Stimulated activated CD4-positive, alpha-beta T cell treated with anti-CD3 and anti-CD28 coated beads, TNF-alpha, amount 100 ng/mL, for 4 hours (primary cell): ENCODE measurements around the gene MTCL1.

Experiments
- DNase-seq, 3 experiments: peaks; one replicate each; pipeline ENCODE4 v3.0.0-alpha.2; 2020; ENCODE audit warnings: low read depth in 3 of 3

Gene MTCL1

GRCh38 chr18:8713691-8714090 lies 8.3 kb downstream of the MTCL1 start:
- DNase-seq: no peak

- no peak for DNase-seq
Measured at GRCh38 chr18:8715599-8715998, 10.2 kb downstream of the MTCL1 start.

GRCh38 chr18:8717011-8717770 lies 11.8 kb downstream of the MTCL1 start:
- DNase-seq: no peak

- DNase-seq: no peak
Measured at GRCh38 chr18:8718401-8718913, 13.1 kb downstream of the MTCL1 start.

GRCh38 chr18:8719192-8719591 lies 13.8 kb downstream of the MTCL1 start:
- no peak for DNase-seq

GRCh38 chr18:8720141-8720540 lies 14.8 kb downstream of the MTCL1 start:
- no peak for DNase-seq

GRCh38 chr18:8721094-8721669 lies 15.8 kb downstream of the MTCL1 start:
- no peak for DNase-seq

GRCh38 chr18:8721716-8722115 lies 16.4 kb downstream of the MTCL1 start:
- DNase-seq: no peak

- no peak for DNase-seq
Measured at GRCh38 chr18:8722946-8723820, 17.8 kb downstream of the MTCL1 start.

- no peak for DNase-seq
Measured at GRCh38 chr18:8724452-8724851, 19.1 kb downstream of the MTCL1 start.

- DNase-seq: no peak
Measured at GRCh38 chr18:8726281-8726680, 20.9 kb downstream of the MTCL1 start.

- no peak for DNase-seq
Measured at GRCh38 chr18:8726963-8727705, 21.8 kb downstream of the MTCL1 start.

- no peak for DNase-seq
Measured at GRCh38 chr18:8730080-8730827, 24.9 kb downstream of the MTCL1 start.

GRCh38 chr18:8732442-8733360 lies 27.3 kb downstream of the MTCL1 start:
- DNase-seq: no peak

- no peak for DNase-seq
Measured at GRCh38 chr18:8734496-8734895, 29.1 kb downstream of the MTCL1 start.

GRCh38 chr18:8735274-8735673 lies 29.9 kb downstream of the MTCL1 start:
- DNase-seq: no peak

- no peak for DNase-seq
Measured at GRCh38 chr18:8741117-8741516, 35.8 kb downstream of the MTCL1 start.

- DNase-seq: no peak
Measured at GRCh38 chr18:8741532-8741931, 36.2 kb downstream of the MTCL1 start.

- DNase-seq: no peak
Measured at GRCh38 chr18:8742387-8743361, 37.3 kb downstream of the MTCL1 start.
